Activated effector memory CD4-positive, alpha-beta T cell treated with Interleukin-2 at 50 U/mL for 16 hours (primary cell): ENCODE measurements around the gene RUNDC1.

ENCODE experiments used
- DNase-seq: peaks from one replicate; pipeline ENCODE4 v3.0.0-alpha.2; 2020

The RUNDC1 gene

DNA sequence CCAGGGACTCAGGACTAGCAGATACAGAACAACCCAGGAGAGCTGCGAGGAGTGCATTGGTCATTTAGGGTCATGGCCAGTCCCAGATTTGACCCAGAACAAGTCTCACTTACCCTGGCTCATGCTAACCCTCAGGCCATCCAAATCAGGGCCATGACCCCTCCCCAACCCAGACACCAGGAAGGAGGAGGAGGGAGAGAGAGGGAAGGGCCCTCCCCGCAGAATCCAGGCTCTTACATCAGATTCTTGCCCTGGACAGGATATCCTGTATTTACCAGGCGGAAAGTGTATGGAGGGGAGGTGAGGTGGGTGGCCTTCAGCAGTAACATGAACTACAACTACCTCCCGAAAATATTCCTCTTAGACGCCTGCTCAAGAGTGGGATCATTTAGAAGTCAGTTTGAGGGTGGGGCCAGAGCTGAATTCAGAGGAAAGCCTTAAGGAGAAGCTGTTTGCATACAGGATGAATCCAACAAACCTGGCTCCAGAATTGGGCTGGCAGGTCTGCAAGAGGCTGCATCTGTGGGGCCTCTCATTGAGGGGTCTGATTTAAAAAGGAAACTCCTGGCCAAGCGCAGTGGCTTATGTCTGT is 39.8 kb downstream of the RUNDC1 start:
- DNase-seq = no peak

DNA sequence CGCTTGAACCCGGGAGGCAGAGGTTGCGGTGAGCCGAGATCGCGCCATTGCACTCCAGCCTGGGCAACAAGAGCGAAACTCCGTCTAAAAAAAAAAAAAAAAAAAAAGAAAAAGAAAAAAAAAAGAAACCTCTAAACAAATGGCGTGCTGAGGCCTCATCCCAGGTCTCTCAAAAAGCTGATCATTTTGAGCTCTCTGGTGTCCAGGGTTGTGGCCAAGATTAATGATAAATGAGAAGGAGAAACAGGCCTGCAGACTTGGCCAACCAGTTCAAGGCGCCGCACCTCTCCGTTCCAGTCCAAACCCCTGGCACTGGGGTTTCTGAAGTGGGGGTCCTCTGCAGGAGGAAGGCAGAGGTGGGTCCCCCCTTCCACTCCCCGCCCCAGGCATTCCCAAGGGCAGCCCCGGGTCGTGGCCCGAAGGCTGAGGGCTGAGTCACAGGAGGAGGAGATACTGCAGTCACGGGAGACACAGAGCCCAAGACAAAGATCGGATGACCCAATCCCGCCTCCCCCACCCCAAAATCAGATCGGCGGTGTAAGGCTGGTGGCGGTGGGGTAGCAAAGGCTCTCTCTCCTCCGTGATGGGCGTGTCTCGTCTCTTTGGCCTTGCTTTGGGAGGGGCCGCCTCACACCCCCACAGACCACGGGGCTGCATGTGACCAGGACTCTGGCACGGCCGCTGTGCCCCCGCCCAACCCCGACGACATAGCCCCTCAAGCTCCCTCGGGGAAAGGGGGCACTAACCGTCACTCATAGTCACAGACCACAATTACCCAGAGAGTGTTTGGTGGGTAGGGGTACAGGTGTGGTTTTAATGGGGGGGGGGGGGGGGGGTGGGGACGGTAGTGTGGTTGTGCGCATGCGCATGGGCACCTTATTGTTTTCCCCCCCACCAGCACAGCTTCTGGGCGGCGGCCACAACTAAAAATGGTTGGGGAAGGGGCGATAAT is 40.7 kb downstream of the RUNDC1 start:
- no peak for DNase-seq

DNA sequence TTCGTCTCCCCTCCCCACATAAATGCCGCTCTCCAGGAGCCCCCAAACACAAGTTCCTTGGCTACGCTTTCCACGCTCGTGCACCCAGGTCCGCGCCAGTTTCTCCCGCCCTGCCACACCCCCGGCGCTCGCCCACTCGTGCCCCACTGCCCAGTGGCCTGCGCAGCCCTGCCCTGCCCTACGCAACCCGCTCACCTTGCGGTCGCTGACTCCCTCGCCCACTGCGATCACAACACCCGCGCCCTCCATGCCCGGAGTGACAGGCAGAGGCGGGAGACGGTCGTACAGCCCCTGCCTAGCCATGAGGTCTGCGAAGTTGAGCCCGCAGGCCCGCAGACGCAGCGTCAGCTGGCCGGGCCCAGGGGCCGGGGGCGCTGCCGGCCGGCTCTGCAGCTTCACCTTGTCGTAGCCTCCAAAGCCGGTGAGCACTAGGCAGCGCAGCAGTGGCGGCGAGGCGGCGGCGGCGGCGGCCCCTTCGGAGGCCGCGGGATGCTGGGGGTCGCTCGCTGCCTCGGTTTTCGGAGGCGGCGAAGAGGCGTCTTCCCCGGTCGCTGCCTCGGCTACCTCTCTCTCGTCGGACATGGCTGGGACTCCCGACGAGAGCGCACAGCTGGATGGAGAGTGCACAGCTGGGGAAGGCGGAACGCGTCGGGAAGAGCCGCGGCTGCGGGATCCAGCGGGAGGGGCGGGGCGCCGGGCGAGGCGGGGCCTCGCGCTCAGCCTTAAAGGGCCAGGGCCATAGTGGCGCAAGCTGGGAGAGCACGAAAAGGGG is 41.6 kb downstream of the RUNDC1 start, which contains the start of gene VAT1:
VAT1 (minus strand) TSS at position 645 of the 772 bp plus-strand sequence; CDS start at position 582, 63 bp downstream.
- peak; percentile 59 for DNase-seq

- peak; percentile 64 for DNase-seq
Measured at GRCh38 chr17:43024407-43025289, 44.3 kb downstream of the RUNDC1 start, which contains the start of gene RND2. Gene RND2 (plus strand): TSS chr17:43025231. CDS start chr17:43025348, 117 bp downstream.

- no peak for DNase-seq
Measured at GRCh38 chr17:43025290-43025657, 44.9 kb downstream of the RUNDC1 start.

GRCh38 chr17:43025766-43026537 is 45.6 kb downstream of the RUNDC1 start:
- no peak for DNase-seq

- no peak for DNase-seq
Measured at GRCh38 chr17:43026595-43026994, 46.2 kb downstream of the RUNDC1 start.

GRCh38 chr17:43027091-43028032 is 47.0 kb downstream of the RUNDC1 start:
- DNase-seq = no peak

GRCh38 chr17:43028221-43028861 is 48.0 kb downstream of the RUNDC1 start:
- DNase-seq = no peak

GRCh38 chr17:43030137-43030767 is 49.9 kb downstream of the RUNDC1 start:
- DNase-seq = no peak

DNA sequence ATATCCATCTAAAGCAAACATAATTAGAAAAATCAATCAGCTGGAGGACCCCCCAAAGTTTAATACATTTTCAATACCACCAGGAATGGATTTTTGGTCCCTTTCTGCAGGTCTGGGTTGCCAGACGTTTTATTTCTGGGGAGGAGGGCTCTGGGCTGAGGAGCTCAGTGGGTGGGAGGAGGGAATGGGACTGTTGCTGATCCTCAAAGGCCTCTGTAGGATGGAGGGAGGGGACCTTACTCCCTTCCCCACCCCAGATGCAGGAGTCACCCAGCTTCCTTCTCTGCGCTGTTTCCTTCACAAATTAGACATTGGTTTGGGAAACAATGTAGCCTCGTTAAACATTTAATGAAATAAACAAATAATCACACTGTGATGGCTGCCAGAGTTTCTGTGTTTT is 51.3 kb downstream of the RUNDC1 start:
- no peak for DNase-seq

- DNase-seq = no peak
Measured at GRCh38 chr17:43033948-43034881, 53.9 kb downstream of the RUNDC1 start.

DNA sequence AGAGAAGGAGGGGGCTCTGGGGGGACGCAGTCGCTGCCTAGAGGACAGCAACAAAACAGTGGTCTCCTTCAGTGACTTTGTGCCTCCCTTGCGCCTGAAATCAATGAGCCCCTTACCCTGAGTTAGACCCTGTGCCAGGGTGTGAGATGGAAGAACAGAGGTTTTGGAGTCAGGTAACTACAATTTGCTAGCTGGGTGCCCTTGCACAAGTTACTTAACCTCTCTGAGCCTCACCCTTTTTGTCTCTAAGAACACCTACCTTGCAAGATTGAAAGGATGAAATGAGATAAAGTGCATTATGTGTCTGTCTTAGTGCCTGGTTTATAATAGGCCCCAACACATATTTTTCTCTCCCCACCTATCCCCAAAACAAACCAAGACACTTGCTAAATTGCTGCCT is 54.5 kb downstream of the RUNDC1 start:
- DNase-seq = no peak

DNA sequence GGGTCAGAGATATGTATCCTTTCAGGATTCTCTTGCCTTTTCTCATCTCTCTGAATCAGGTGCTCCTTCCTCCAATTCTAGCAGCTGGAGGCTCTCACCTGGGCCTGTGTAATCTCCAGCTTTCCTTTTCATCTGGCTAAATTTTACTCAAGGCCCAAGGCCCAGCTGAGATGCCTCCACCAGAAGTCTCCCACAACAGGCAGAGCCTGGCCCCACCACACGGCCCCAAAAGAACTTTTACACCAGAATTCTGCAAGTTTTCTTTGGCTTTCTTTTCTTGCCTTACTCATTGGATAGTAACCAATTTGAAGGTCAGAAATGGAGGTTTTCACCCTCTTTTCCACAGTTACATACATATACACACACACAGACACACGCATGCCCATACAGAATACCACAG is 59.3 kb downstream of the RUNDC1 start:
- no peak for DNase-seq

DNA sequence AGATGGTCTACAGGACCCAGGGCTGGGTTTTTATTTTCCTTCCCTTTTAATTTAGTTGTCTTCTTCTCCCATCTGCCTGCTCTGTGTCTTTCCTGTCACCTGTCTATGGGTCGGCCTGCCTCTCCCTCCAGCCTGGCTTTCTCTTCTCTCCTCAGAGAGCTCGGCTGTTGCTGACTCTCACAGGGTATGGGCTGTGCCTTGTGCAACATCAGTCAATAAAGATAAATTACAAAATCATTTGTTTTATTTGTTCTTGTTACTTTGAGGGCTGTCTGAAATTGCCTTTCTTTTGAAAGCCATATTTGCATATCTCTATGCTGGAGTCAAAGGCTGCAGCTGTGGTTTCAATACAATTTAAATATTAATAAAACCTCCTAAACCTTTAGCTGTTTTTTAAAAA is 60.3 kb downstream of the RUNDC1 start:
- DNase-seq = no peak

GRCh38 chr17:43042025-43042628 is 61.8 kb downstream of the RUNDC1 start:
- DNase-seq = no peak
